Heart right ventricle (tissue), 16 donors: ENCODE results near the gene AFG3L2. TPM values are rescaled to one million over a fixed set of nuclear protein-coding genes. Genes with fewer than 3 reads are reported as not detected.
A peak's percentile ranks its signal among the peaks of the same experiment; 100 is the strongest.

Experiments
- ATAC-seq, 8 donors: fragments of 200-7000 bp; cut with Tn5 transposase; one replicate each; pipeline ENCODE4 v1.9.1; 2020; ENCODE audit warnings: mild to moderate bottlenecking in 8 of 8, moderate library complexity in 8 of 8, moderate number of reproducible peaks in 1 of 8
- DNase-seq, 2 donors: peaks; one replicate each; pipeline ENCODE4 v3.0.0-alpha.2; 2020
- H3K27ac ChIP-seq, 10 donors: fragments of 200-600 bp; sonication (generic) in 2 of 10; one replicate each; pipeline versions ENCODE4 v1.5.0 to v1.8.0; 2020 to 2022; ENCODE audit warnings: mild to moderate bottlenecking in 3 of 10
- H3K27me3 ChIP-seq, 7 donors: fragments of 200-600 bp; one replicate each; pipeline ENCODE4 v1.8.0; 2021 to 2022; ENCODE audit warnings: mild to moderate bottlenecking in 2 of 7
- H3K36me3 ChIP-seq, 9 donors: fragments of 200-600 bp; sonication (generic) in 1 of 9; one replicate each; pipeline versions ENCODE4 v1.5.0 to v1.8.0; 2020 to 2022; ENCODE audit warnings: mild to moderate bottlenecking in 2 of 9
- H3K4me1 ChIP-seq, 9 donors: fragments of 200-600 bp; sonication (generic) in 1 of 9; one replicate each; pipeline versions ENCODE4 v1.5.0 to v1.8.0; 2020 to 2022; ENCODE audit warnings: mild to moderate bottlenecking in 4 of 9
- H3K4me3 ChIP-seq, 10 donors: fragments of 200-600 bp; sonication (generic) in 2 of 10; one replicate each; pipeline versions ENCODE4 v1.5.0 to v1.8.0; 2020 to 2022; ENCODE audit warnings: mild to moderate bottlenecking in 7 of 10, moderate library complexity in 2 of 10
- H3K9me3 ChIP-seq, 11 donors: fragments of 200-600 bp in 10 of 11; sonication (generic) in 2 of 11; one replicate each; pipeline versions ENCODE4 v1.5.0 to v1.8.0; 2013 to 2022; ENCODE audit warnings: mild to moderate bottlenecking in 2 of 11, control low read depth in 1 of 11, moderate library complexity in 1 of 11
- CTCF ChIP-seq, 9 donors: fragments of 200-600 bp; sonication (generic) in 2 of 9; IDR thresholded peaks; one replicate each; pipeline versions ENCODE4 v1.5.0 to v1.8.0; 2021 to 2022; ENCODE audit warnings: antibody characterized with exemption in 9 of 9, mild to moderate bottlenecking in 5 of 9, moderate library complexity in 1 of 9
- WGBS, 2 donors: extraction: QIAGEN DNeasy Blood & Tissue Kit; methylation state at CpG; one replicate each; pipeline ENCODE4 v1.1.7; 2013; ENCODE audit warnings: inconsistent platforms in 1 of 2; 5-methylcytosine and 5-hydroxymethylcytosine counted together
- intact Hi-C, 10 donors: fragments of 100-400 bp; cut with DNase I; formaldehyde crosslinking; loops; one replicate each; pipeline versions ENCODE4 v1.11.1 to v1.14.2; 2022
- polyA plus RNA-seq, 2 donors: library from polyadenylated mRNA; stranded (reverse); fragments of 200-250 nt; gene quantifications; one replicate each; pipeline ENCODE4 v1.2.3, GENCODE V29; 2013
- total RNA-seq, 10 donors: library from RNA; stranded (reverse); fragmentation: NEBNext Ultra II Directional in 3 of 10; extraction: Animal tissue kit (Norgen Biotek cat#: 25700) in 3 of 10; gene quantifications; one replicate each; pipeline versions ENCODE4 v1.2.1 to v1.2.4, GENCODE V29; 2021 to 2023
- donor health status: Arrhythmogenic right ventricular cardiomyopathy.
- donor health status: ischemic (EF 13 %, LVEDD 7.1; RV severe dilation, severe dysfunction).
- donor health status: healthy with polysubstance abuse.
- donor health status: DM: no; HTN: yes; CAD: no.
- donor health status: DM: no; HTN: no; CAD: no.
- donor health status: ischemic (EF 25% LVEDD 6.9; RV normal size, moderate dysfunction).
- donor health status: ischemic (EF 25% LVEDD 5.7; RV mildly dilated, moderate dysfunction).
- donor health status: healthy.
- donor health status: DM: yes; HTN: yes; CAD: no.
- donor health status: Ischemic cardiomyopathy.
- donor health status: ischemic (EF 35%, LVEDD 5.7; RV mildly dilated, moderate dysfunction).
- donor health status: nonischemic (EF 11% LVEDD 7.7; RV severe dilation, severe dysfunction).
- donor health status: DM: yes; HTN: yes; CAD: no.
- donor health status: PGD.
- donor health status: ischemic (EF 29% LVEDD 5.4; RV normal size, mild dysfunction).
- donor health status: nonischemic (EF 23%, LVEDD 6.1; RV moderate dilation, normal function).

The AFG3L2 gene
- total and polyA plus RNA-seq, 12 donors = 48.1 to 176 (median 142) TPM

GRCh38 chr18:12345491-12346239, 31.4 kb downstream of the AFG3L2 start:
- intact Hi-C loops = no loop called here
- Histone ChIP-seq H3K9me3 (no peaks in the 10 kb centered on the region), H3K27ac (no peak overlapping the region), H3K4me3 (no peak overlapping the region), H3K27me3 (no peaks in the 10 kb centered on the region), H3K36me3 (peaks cover 0 to 100% (median 82%) of the 10 kb centered on the region in 9 donors), H3K4me1 (peaks cover 0 to 8% (median 0%) of the 10 kb centered on the region in 9 donors)
- peak in 2 of 8 donors; percentile 15 to 16 for ATAC-seq
- no peak for DNase-seq
- TF ChIP-seq CTCF (IDR thresholded peaks at IDR 0.05) = no peak
- 86% methylated on average over 13 of the region's 13 CpGs for WGBS, 2 donors

GRCh38 chr18:12342661-12343060, 34.4 kb downstream of the AFG3L2 start:
- Histone ChIP-seq H3K4me1 (peaks cover 0 to 28% (median 3%) of the 10 kb centered on the region in 9 donors), H3K27me3 (no peaks in the 10 kb centered on the region), H3K27ac (no peak overlapping the region), H3K9me3 (no peaks in the 10 kb centered on the region), H3K4me3 (no peak overlapping the region), H3K36me3 (peaks cover 0 to 100% (median 73%) of the 10 kb centered on the region in 9 donors)
- TF ChIP-seq CTCF (IDR thresholded peaks at IDR 0.05) = no peak
- intact Hi-C loops = no loop called here
- 82 to 91% methylated on average over 4 of the region's 4 CpGs for WGBS, 2 donors
- ATAC-seq = no peak
- no peak for DNase-seq

GRCh38 chr18:12340945-12341660, 35.9 kb downstream of the AFG3L2 start:
- peaks cover 0 to 100% (median 75%) of the 10 kb centered on the region in 9 donors for H3K36me3 ChIP-seq
- peaks cover 0 to 42% (median 14%) of the 10 kb centered on the region in 9 donors for H3K4me1 ChIP-seq
- no peak for ATAC-seq
- 87 to 93% methylated on average over 5 of the region's 5 CpGs for WGBS, 2 donors
- no peak for DNase-seq
- H3K9me3 ChIP-seq = no peaks in the 10 kb centered on the region
- no peak for TF ChIP-seq CTCF (IDR thresholded peaks at IDR 0.05)
- H3K27ac ChIP-seq = no peak overlapping the region
- H3K27me3 ChIP-seq = no peaks in the 10 kb centered on the region
- intact Hi-C loops = loop anchor here in 1 of 10 donors (2.0 kb wide), 1 partner anchor 20 kb away; no protein-coding TSS in a partner anchor
- H3K4me3 ChIP-seq = no peak overlapping the region

GRCh38 chr18:12338382-12338781, 38.6 kb downstream of the AFG3L2 start:
- Histone ChIP-seq H3K4me3 (no peak overlapping the region), H3K4me1 (peaks cover 0 to 64% (median 35%) of the 10 kb centered on the region in 9 donors), H3K27me3 (no peaks in the 10 kb centered on the region), H3K9me3 (no peaks in the 10 kb centered on the region), H3K27ac (peak overlapping the region in 5 of 10 donors; percentile 49 to 71 (median 64)), H3K36me3 (peaks cover 0 to 100% (median 66%) of the 10 kb centered on the region in 9 donors)
- no peak for TF ChIP-seq CTCF (IDR thresholded peaks at IDR 0.05)
- WGBS, 2 donors = 55 to 69% methylated on average over 2 of the region's 2 CpGs
- DNase-seq (no peak), ATAC-seq (peak in 1 of 8 donors; percentile 16)
- intact Hi-C loops = no loop called here
